Measurements from ENCODE around the gene CALML5. TPM values are rescaled to one million over a fixed set of nuclear protein-coding genes. Genes with fewer than 3 reads are reported as not detected.

CALML5 gene
- total RNA-seq, 1 donor from 2014 or later: not detected

- H3K36me3 ChIP-seq (ENCODE audit: control insufficient read depth, insufficient read depth, low read length): no peaks in the 10 kb centered on the region
- TF ChIP-seq, protein P1, sequence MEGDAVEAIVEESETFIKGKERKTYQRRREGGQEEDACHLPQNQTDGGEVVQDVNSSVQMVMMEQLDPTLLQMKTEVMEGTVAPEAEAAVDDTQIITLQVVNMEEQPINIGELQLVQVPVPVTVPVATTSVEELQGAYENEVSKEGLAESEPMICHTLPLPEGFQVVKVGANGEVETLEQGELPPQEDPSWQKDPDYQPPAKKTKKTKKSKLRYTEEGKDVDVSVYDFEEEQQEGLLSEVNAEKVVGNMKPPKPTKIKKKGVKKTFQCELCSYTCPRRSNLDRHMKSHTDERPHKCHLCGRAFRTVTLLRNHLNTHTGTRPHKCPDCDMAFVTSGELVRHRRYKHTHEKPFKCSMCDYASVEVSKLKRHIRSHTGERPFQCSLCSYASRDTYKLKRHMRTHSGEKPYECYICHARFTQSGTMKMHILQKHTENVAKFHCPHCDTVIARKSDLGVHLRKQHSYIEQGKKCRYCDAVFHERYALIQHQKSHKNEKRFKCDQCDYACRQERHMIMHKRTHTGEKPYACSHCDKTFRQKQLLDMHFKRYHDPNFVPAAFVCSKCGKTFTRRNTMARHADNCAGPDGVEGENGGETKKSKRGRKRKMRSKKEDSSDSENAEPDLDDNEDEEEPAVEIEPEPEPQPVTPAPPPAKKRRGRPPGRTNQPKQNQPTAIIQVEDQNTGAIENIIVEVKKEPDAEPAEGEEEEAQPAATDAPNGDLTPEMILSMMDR (IDR thresholded peaks at IDR 0.05; ENCODE audit: insufficient read depth, low read length, poor library complexity, severe bottlenecking): no peak
- H3K4me3 ChIP-seq (ENCODE audit: low read depth, low read length): no peak overlapping the region
- no peaks in the 10 kb centered on the region for H3K27me3 ChIP-seq (ENCODE audit: control insufficient read depth, insufficient read depth, low read length)
- no peak for DNase-seq (ENCODE audit: low read depth)
Observed at GRCh38 chr10:5493691-5494090, 5.7 kb downstream of the CALML5 start.

- H3K36me3 ChIP-seq (ENCODE audit: control insufficient read depth, insufficient read depth, low read length): no peaks in the 10 kb centered on the region
- no peaks in the 10 kb centered on the region for H3K27me3 ChIP-seq (ENCODE audit: control insufficient read depth, insufficient read depth, low read length)
- DNase-seq (ENCODE audit: low read depth): no peak
- TF ChIP-seq, protein P1 (IDR thresholded peaks at IDR 0.05; ENCODE audit: insufficient read depth, low read length, poor library complexity, severe bottlenecking): no peak
- no peak overlapping the region for H3K4me3 ChIP-seq (ENCODE audit: low read depth, low read length)
Observed at GRCh38 chr10:5492929-5493576, 6.3 kb downstream of the CALML5 start.

DNA sequence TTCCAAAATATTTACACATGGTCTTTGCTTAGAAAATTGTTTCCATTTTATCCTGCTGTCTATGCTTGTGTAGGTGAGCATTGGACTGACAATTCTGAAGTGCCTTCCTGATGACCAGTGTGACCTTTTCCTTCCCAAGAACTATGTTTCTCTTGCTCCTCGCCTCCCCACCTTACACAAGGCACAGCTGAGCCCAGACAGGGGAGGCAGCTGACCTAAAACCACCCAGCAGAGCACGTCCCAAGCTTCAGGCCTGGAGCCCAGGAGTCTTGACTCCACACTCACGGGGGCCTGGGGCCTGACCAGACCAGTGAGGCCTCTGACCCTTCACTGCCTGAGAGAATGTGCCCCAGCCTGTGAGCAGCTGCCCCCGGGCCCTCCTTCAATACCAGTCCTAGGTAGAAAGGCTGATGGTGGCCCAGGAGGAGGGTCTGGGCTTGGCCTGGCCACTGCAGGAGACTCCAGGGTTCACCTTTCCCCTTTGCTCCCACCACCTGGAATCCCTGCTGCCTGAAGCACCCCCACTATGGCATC is 7.0 kb downstream of the CALML5 start:
- TF ChIP-seq, protein P1 (IDR thresholded peaks at IDR 0.05; ENCODE audit: insufficient read depth, low read length, poor library complexity, severe bottlenecking): no peak
- Histone ChIP-seq H3K4me3 (ENCODE audit: low read depth, low read length) (no peak overlapping the region), H3K27me3 (ENCODE audit: control insufficient read depth, insufficient read depth, low read length) (no peaks in the 10 kb centered on the region), H3K36me3 (ENCODE audit: control insufficient read depth, insufficient read depth, low read length) (no peaks in the 10 kb centered on the region)
- no peak for DNase-seq (ENCODE audit: low read depth)

- Histone ChIP-seq H3K27me3 (ENCODE audit: control insufficient read depth, insufficient read depth, low read length) (no peaks in the 10 kb centered on the region), H3K36me3 (ENCODE audit: control insufficient read depth, insufficient read depth, low read length) (no peaks in the 10 kb centered on the region), H3K4me3 (ENCODE audit: low read depth, low read length) (no peak overlapping the region)
- TF ChIP-seq, protein P1 (IDR thresholded peaks at IDR 0.05; ENCODE audit: insufficient read depth, low read length, poor library complexity, severe bottlenecking): no peak
- DNase-seq (ENCODE audit: low read depth): no peak
Observed at GRCh38 chr10:5491477-5491876, 7.9 kb downstream of the CALML5 start.

- no peaks in the 10 kb centered on the region for H3K36me3 ChIP-seq (ENCODE audit: control insufficient read depth, insufficient read depth, low read length)
- no peak overlapping the region for H3K4me3 ChIP-seq (ENCODE audit: low read depth, low read length)
- TF ChIP-seq, protein P1 (IDR thresholded peaks at IDR 0.05; ENCODE audit: insufficient read depth, low read length, poor library complexity, severe bottlenecking): no peak
- H3K27me3 ChIP-seq (ENCODE audit: control insufficient read depth, insufficient read depth, low read length): no peaks in the 10 kb centered on the region
- DNase-seq (ENCODE audit: low read depth): no peak
Observed at GRCh38 chr10:5490698-5491464, 8.5 kb downstream of the CALML5 start.
